Caco-2 (cell line): ENCODE data around the gene SV2C. TPM values are rescaled to one million over a fixed set of nuclear protein-coding genes. Genes with fewer than 3 reads are reported as not detected.

Experiments used
- BruUV-seq: library from RNA; stranded (reverse); fragments of 400-500 nt; replicated peaks from 2 replicates; lab custom pipeline; 2021; lab: Mats Ljungman, UMichigan
- CTCF ChIA-PET: fragments of 300-600 bp; sonication (Branson Sonifier 250); formaldehyde crosslinking; loops from one replicate; lab custom pipeline; 2022; ENCODE audit warnings: antibody characterized with exemption; lab: Charles Lee
- POLR2A ChIA-PET: fragments of 300-600 bp; sonication (Branson Sonifier 250); formaldehyde crosslinking; loops from one replicate; lab custom pipeline; 2022; ENCODE audit warnings: antibody characterized with exemption; lab: Charles Lee
- DNase-seq, 2 experiments: peaks; one replicate each; pipeline versions ENCODE4 v3.0.0 to v3.0.0-alpha.2; 2020 to 2022
- H3K27me3 ChIP-seq: replicated peaks from 2 replicates; pipeline ENCODE4 v1.6.0; 2011; ENCODE audit warnings: low read length; ENCODE audit not compliant: control insufficient read depth, insufficient read depth
- H3K36me3 ChIP-seq: 2 replicates; pipeline ENCODE4 v1.5.1; 2011; ENCODE audit warnings: low read length; ENCODE audit not compliant: control insufficient read depth, insufficient read depth
- H3K4me1 ChIP-seq: fragments of 250-450 bp; sonication (Bioruptor Pico); 2 replicates; pipeline ENCODE4 v1.5.1; 2020; ENCODE audit warnings: mild to moderate bottlenecking
- H3K4me3 ChIP-seq: 2 replicates; pipeline ENCODE4 v1.5.1; 2011; ENCODE audit warnings: low read depth, mild to moderate bottlenecking, control low read depth, low read length
- H3K9me3 ChIP-seq: fragments of 250-450 bp; sonication (Bioruptor Pico); 2 replicates; pipeline ENCODE4 v1.5.1; 2020; ENCODE audit warnings: mild to moderate bottlenecking, moderate library complexity
- H3K27ac Mint-ChIP-seq: one replicate; pipeline ENCODE4 v1.8.0; 2022; ENCODE audit warnings: mixed read lengths; ENCODE audit not compliant: unreplicated experiment
- H3K27me3 Mint-ChIP-seq: one replicate; pipeline ENCODE4 v1.8.0; 2022; ENCODE audit warnings: mixed read lengths; ENCODE audit not compliant: insufficient read depth, unreplicated experiment
- H3K36me3 Mint-ChIP-seq: one replicate; pipeline ENCODE4 v1.8.0; 2022; ENCODE audit warnings: mild to moderate bottlenecking, mixed read lengths; ENCODE audit not compliant: insufficient read depth, unreplicated experiment
- H3K4me1 Mint-ChIP-seq: one replicate; pipeline ENCODE4 v1.8.0; 2022; ENCODE audit warnings: low read depth, mixed read lengths; ENCODE audit not compliant: unreplicated experiment
- H3K4me3 Mint-ChIP-seq: one replicate; pipeline ENCODE4 v1.8.0; 2022; ENCODE audit warnings: mild to moderate bottlenecking, moderate library complexity, mixed read lengths; ENCODE audit not compliant: unreplicated experiment
- H3K9me3 Mint-ChIP-seq: one replicate; pipeline ENCODE4 v1.8.0; 2022; ENCODE audit warnings: mixed read lengths; ENCODE audit not compliant: unreplicated experiment
- intact Hi-C: fragments of 100-400 bp; cut with micrococcal nuclease; formaldehyde crosslinking; loops from one replicate; pipeline ENCODE4 v1.10.0; 2022; ENCODE audit not compliant: unreplicated experiment
- total RNA-seq: library from RNA; stranded (reverse); gene quantifications from 2 replicates; pipeline ENCODE4 v1.2.3, GENCODE V29; 2022
- TF ChIP-seq, protein P1 (sequence below), 2 experiments: fragments of 200-600 bp in 1 of 2; IDR thresholded peaks; 1 replicate in 1 of 2; 2 replicates in 1 of 2; pipeline versions ENCODE4 v1.5.1 to v1.8.0; 2011 to 2022; ENCODE audit warnings: antibody characterized with exemption in 1 of 2, control low read depth in 1 of 2, inconsistent platforms in 1 of 2, low read depth in 1 of 2, low read length in 1 of 2, mild to moderate bottlenecking in 1 of 2, moderate library complexity in 1 of 2; ENCODE audit not compliant: insufficient read depth in 1 of 2, severe bottlenecking in 1 of 2, unreplicated experiment in 1 of 2

The SV2C gene
- total RNA-seq, 1 experiment from 2014 or later: not detected

DNA sequence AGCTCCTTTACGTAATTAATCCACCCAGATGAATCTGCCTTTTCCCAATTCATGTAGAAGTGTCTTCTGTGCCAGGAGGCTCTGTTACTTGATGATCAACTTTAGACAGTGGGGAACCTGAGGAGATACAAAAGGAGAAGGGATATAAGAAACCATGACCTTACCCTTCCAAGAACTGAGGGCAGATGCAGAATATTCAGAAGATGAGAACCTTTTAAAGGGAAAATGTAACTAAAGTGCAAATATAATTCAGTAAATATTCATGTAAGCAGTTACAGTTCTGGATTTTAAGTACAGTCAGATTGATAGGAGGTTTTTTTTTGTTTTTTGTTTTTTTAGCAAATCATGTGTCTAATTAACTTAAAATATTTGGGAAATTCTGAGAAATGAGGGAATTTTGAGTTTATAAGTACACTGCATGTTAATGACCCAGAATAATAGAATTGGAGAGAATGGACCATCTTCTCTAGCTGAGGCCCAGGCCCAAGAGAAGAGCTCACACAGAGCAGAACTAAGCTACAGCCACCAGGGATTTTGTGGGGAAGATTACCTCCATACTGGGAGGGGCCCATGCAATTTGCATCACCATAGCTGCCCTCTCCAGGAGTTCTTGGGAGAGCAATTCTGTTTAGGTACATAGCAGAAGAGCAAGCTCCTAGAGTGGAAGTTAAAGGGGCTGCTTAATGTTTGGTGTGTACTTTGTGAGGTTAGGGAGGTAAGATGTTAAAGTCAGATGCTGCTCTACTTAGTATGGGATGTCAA is 61.5 kb downstream of the SV2C start:
- TF ChIP-seq, protein P1, sequence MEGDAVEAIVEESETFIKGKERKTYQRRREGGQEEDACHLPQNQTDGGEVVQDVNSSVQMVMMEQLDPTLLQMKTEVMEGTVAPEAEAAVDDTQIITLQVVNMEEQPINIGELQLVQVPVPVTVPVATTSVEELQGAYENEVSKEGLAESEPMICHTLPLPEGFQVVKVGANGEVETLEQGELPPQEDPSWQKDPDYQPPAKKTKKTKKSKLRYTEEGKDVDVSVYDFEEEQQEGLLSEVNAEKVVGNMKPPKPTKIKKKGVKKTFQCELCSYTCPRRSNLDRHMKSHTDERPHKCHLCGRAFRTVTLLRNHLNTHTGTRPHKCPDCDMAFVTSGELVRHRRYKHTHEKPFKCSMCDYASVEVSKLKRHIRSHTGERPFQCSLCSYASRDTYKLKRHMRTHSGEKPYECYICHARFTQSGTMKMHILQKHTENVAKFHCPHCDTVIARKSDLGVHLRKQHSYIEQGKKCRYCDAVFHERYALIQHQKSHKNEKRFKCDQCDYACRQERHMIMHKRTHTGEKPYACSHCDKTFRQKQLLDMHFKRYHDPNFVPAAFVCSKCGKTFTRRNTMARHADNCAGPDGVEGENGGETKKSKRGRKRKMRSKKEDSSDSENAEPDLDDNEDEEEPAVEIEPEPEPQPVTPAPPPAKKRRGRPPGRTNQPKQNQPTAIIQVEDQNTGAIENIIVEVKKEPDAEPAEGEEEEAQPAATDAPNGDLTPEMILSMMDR (IDR thresholded peaks at IDR 0.05; ENCODE audit: insufficient read depth in 1 of 2, low read depth in 1 of 2, low read length in 1 of 2, severe bottlenecking in 1 of 2, unreplicated experiment in 1 of 2): no peak
- intact Hi-C loops: no loop called here
- POLR2A ChIA-PET: no interaction called here
- H3K4me3 Mint-ChIP-seq: no peak overlapping the region
- DNase-seq: no peak
- H3K27me3 ChIP-seq: no peaks in the 10 kb centered on the region
- H3K4me3 ChIP-seq: no peak overlapping the region
- H3K9me3 ChIP-seq: no peaks in the 10 kb centered on the region
- no peaks in the 10 kb centered on the region for H3K36me3 ChIP-seq
- CTCF ChIA-PET: no interaction called here
- BruUV-seq: no TSS peak
- no peak overlapping the region for H3K27ac Mint-ChIP-seq
- H3K36me3 Mint-ChIP-seq: no peaks in the 10 kb centered on the region
- peaks cover 14% of the 10 kb centered on the region for H3K27me3 Mint-ChIP-seq
- H3K4me1 ChIP-seq: no peaks in the 10 kb centered on the region
- H3K9me3 Mint-ChIP-seq: no peaks in the 10 kb centered on the region
- H3K4me1 Mint-ChIP-seq: no peaks in the 10 kb centered on the region

DNA sequence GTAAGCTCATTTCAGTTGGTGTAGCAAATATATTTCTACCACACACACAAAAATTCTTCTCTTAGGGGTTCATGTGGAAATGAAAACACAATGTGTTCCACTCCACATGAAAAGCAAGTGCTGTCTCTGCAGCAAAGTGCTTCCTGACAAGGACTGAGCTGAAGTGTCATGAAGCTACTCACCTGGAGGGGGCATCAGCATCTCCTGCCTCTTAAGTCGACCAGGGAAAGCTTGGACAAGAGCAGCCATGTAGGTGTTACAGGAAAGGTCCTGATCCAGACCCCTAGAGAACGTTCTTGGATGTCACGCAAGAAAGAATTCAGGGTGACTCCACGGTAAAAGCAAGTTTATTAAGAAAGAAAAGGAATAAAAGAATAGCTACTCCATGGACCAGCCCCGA is 62.8 kb downstream of the SV2C start:
- Histone ChIP-seq H3K36me3 (no peaks in the 10 kb centered on the region), H3K4me1 (no peaks in the 10 kb centered on the region), H3K9me3 (no peaks in the 10 kb centered on the region), H3K4me3 (no peak overlapping the region), H3K27me3 (0 out of 2 replicates have a peak, but pooled peaks cover under 1% of the 10 kb centered on the region)
- no peaks in the 10 kb centered on the region for H3K4me1 Mint-ChIP-seq
- ChIA-PET POLR2A (no interaction called here), CTCF (interaction anchor here (0.6 to 1.2 kb wide), 4 partner anchors 10 to 411 kb away, joined by 3 to 8 read pairs (median 4); no protein-coding TSS in a partner anchor)
- peak; percentile 32 to 46 for DNase-seq
- H3K27ac Mint-ChIP-seq: no peak overlapping the region
- TF ChIP-seq, protein P1 (IDR thresholded peaks at IDR 0.05; ENCODE audit: insufficient read depth in 1 of 2, low read depth in 1 of 2, low read length in 1 of 2, severe bottlenecking in 1 of 2, unreplicated experiment in 1 of 2): peak; percentile 24 to 34
- no peaks in the 10 kb centered on the region for H3K36me3 Mint-ChIP-seq
- peaks cover 17% of the 10 kb centered on the region for H3K27me3 Mint-ChIP-seq
- H3K4me3 Mint-ChIP-seq: no peak overlapping the region
- intact Hi-C loops: loop anchor here (1.0 kb wide), 1 partner anchor 110 kb away; no protein-coding TSS in a partner anchor
- no TSS peak for BruUV-seq
- no peaks in the 10 kb centered on the region for H3K9me3 Mint-ChIP-seq

DNA sequence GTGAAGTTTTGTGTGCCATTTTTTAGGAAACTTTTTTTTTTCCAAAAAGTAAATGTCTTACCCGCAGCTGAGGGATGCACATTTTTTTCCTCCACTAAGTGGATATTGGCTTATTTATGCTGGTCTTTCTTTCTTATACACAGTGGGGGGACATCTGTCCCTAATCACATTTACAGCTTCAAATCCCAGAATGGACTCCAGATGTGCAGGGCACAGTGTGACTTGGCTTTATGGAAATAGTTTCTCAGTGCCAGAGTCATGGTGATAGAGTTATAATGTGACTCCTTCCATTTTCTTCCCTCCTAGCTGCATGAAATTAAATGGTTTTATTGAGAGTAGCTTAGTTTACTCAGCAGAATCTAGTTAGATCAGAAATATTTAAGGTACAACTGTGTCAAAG is 66.5 kb downstream of the SV2C start:
- H3K4me3 Mint-ChIP-seq: no peak overlapping the region
- H3K27me3 ChIP-seq: 0 out of 2 replicates have a peak, but pooled peaks cover 1% of the 10 kb centered on the region
- POLR2A ChIA-PET: no interaction called here
- no peaks in the 10 kb centered on the region for H3K9me3 Mint-ChIP-seq
- CTCF ChIA-PET: no interaction called here
- intact Hi-C loops: no loop called here
- H3K4me1 ChIP-seq: no peaks in the 10 kb centered on the region
- no peak overlapping the region for H3K4me3 ChIP-seq
- no TSS peak for BruUV-seq
- no peaks in the 10 kb centered on the region for H3K4me1 Mint-ChIP-seq
- H3K9me3 ChIP-seq: no peaks in the 10 kb centered on the region
- H3K27me3 Mint-ChIP-seq: peaks cover 27% of the 10 kb centered on the region
- H3K36me3 ChIP-seq: no peaks in the 10 kb centered on the region
- H3K27ac Mint-ChIP-seq: no peak overlapping the region
- H3K36me3 Mint-ChIP-seq: no peaks in the 10 kb centered on the region
- no peak for DNase-seq
- TF ChIP-seq, protein P1 (IDR thresholded peaks at IDR 0.05; ENCODE audit: insufficient read depth in 1 of 2, low read depth in 1 of 2, low read length in 1 of 2, severe bottlenecking in 1 of 2, unreplicated experiment in 1 of 2): no peak
